Keratinocyte (primary cell): ENCODE results near the gene CTSK.
"Not testable (repeated sequence)": the region's sequence is repeated elsewhere in the genome, so short reads cannot be mapped to it uniquely, and the experiment has no call there.

Experiments
- EZH2 ChIP-seq: IDR thresholded peaks from one replicate; pipeline ENCODE4 v1.6.1; 2012; ENCODE audit warnings: inconsistent platforms, mild to moderate bottlenecking, low read length, moderate library complexity
- TF ChIP-seq, protein P1 (sequence below), 3 experiments: IDR thresholded peaks in 1 of 3; conservative IDR thresholded peaks in 1 of 3; optimal IDR thresholded peaks in 1 of 3; 2 replicates in 2 of 3; 3 replicates in 1 of 3; pipeline versions ENCODE3 to v1.5.1; 2011; ENCODE audit warnings: low read length in 3 of 3, mild to moderate bottlenecking in 3 of 3, moderate library complexity in 2 of 3, control low read depth in 1 of 3, inconsistent platforms in 1 of 3; ENCODE audit not compliant: insufficient read depth in 2 of 3; ENCODE audit errors: extremely low read depth in 1 of 3

DNA sequence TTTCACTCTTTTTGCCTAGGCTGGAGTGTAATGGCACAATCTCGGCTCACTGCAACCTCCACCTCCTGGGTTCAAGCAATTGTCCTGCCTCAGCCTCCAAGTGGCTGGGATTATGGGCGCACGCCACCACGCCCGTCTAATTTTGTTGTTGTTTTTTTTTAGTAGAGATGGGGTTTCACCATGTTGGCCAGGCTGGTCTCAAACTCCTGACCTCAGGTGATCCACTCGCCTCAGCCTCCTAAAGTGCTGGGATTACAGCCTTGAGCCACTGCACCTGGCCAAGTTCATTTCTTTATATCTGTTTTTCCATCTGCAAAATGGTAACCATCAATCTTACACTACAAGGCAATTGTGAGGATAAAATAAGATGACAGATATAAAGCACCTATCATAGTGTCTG lies 25.9 kb upstream of the CTSK start:
- not testable (repeated sequence) for TF ChIP-seq EZH2
- TF ChIP-seq, protein P1, sequence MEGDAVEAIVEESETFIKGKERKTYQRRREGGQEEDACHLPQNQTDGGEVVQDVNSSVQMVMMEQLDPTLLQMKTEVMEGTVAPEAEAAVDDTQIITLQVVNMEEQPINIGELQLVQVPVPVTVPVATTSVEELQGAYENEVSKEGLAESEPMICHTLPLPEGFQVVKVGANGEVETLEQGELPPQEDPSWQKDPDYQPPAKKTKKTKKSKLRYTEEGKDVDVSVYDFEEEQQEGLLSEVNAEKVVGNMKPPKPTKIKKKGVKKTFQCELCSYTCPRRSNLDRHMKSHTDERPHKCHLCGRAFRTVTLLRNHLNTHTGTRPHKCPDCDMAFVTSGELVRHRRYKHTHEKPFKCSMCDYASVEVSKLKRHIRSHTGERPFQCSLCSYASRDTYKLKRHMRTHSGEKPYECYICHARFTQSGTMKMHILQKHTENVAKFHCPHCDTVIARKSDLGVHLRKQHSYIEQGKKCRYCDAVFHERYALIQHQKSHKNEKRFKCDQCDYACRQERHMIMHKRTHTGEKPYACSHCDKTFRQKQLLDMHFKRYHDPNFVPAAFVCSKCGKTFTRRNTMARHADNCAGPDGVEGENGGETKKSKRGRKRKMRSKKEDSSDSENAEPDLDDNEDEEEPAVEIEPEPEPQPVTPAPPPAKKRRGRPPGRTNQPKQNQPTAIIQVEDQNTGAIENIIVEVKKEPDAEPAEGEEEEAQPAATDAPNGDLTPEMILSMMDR (optimal IDR thresholded peaks at IDR 0.05 in 1 of 3, IDR thresholded peaks at IDR 0.05 in 1 of 3, conservative IDR thresholded peaks at IDR 0.05 in 1 of 3; ENCODE audit: extremely low read depth in 1 of 3, insufficient read depth in 2 of 3, low read length in 3 of 3): not testable (repeated sequence)
